DMS53 (cell line): ENCODE results near the gene PDE4D.

ENCODE experiments used
- DNase-seq: peaks from one replicate; lab custom pipeline; 2025; lab: John Stamatoyannopoulos, UW

Gene PDE4D

DNA sequence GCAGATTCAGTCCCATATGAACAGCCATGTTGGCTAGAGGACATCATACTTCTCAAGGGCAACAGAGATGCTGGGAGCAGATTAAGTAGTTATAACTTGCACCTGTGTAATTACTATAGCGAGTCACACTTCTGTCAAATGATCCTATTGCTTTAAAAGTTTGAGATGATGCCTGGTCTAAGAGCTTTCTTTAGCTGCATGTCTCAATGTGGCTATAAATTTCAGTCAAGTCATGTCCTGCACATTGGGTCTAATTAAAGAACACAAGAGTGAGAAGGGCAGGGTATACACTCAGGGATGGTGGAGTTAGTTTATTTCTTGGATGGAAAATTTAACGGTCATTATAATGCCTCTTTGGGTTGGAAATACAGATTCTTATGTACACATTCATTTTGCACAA, 753.4 kb downstream of the PDE4D start:
- no peak for DNase-seq

DNA sequence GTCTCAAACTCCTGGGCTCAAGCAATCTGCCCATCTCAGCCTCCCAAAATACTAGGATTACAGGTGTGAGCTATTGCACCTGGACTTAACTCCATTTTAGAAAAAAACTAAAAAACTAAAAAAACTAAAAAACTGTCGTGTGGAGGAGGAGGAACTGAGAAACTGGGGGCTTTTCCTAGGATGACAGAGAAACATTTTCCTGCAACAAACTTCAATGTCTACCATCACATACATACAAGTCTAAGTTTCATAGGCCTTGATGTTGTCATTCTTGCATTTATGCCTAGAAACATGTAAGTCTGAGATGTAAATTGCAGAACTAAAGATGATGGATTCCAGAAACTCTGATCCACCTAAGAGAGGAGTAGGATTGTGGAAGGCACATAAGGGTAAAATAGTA, 753.8 kb downstream of the PDE4D start:
- DNase-seq = no peak

GRCh38 chr5:59138509-59138908, 755.0 kb downstream of the PDE4D start:
- no peak for DNase-seq

GRCh38 chr5:59137846-59138245, 755.7 kb downstream of the PDE4D start:
- DNase-seq = no peak

DNA sequence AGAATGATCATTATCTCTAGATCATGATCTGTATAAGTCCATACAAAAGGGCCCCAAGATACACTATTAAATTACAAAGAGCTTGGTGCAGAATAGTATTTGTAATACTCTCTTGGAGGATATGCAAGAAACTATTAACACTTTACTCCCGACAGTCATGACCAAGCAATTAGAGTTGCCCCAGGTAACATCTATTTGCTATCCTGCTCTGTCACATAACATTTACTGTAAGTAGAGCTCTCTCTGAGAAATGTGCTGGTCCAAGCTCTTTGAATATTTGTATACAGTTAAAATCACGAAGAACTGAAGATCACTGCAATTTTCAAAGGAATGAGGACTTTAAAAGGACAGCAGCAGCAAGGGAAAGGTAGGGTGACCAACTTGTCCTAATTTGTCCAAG, 757.0 kb downstream of the PDE4D start:
- no peak for DNase-seq

DNA sequence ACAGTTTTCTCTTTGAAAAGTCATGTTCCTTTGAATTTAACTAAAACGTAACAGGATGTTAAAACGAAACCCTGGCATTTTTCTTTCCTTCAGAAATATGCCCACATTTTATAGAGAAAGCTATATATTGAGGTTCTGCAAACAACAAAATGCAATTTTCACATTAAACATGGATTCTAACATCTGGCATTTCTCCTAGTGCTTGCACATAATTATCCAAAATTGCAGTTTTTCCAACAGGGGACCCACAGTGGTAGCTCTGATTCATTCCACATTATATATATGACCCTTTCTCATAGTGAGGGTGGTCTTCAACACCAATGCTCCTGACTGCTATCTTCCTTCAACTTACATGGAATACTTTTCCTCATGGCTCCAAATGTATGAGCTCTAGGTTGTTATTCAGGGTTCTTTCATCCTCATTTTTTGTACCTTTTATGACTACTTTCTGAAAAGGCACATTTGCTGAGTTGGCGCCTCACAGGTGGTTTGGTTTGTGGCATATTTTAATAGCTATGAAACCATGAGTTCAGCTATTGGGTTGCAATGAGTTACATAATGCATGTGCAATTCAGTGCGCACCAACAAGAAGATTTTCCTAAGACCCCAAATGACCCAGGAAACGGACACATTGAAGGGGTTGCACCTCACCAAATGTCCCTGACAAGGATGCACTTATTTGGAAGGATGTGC, 758.9 kb downstream of the PDE4D start:
- DNase-seq = no peak

DNA sequence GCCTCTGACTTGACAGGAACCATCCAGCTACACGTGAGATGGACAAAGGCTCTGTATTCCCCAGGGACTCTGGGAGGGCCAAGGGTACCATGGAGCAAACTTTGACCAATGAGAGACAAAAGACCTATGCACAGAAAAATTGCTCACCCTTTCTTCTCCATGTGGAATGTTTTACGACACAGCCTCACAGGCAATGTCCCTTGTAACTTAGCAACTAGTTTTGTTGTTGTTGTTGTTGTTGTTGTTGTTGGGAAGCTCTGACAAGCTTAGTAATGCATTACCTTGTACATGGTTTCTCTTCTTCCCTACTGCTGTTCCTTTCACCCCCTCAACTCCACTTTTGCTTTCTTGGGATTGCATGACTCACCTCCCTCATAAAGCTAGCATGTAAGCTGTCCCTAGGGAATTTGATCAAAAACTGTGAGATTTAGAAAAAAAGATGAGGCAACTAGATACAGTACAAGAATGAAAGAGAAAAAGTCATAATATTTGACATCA, 759.7 kb downstream of the PDE4D start:
- DNase-seq = no peak

- no peak for DNase-seq
Measured at GRCh38 chr5:59132131-59132530, 761.4 kb downstream of the PDE4D start.

GRCh38 chr5:59130431-59130830, 763.1 kb downstream of the PDE4D start:
- DNase-seq = no peak

DNA sequence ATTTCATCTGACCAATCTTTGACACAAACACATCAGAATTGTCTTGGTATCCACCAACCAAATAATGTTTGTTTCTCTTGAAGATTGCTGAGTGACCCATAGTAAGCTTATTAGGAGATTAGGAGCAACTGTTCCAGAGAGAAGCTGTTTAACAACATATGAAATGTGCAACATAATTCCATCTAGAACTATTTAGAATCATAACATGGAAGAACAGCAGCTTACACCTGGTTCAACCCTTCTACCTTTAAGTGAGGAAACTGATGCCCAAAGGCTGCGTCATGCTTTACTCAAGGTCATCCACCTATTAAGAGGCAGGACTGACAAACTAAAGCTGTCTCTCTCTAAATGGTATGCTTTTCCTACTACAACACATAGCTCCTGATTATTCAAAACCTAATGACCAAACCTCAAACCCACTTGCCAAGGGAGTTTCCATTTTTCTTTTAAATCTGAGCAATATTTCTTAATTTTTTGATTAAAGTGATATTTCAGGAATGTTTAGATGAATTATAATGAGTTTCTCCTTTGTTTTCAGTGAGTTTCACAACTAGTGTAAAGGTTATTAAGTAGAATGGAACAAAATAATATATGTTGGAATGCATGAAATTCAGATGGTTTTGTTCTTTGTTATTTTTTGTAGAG, 764.8 kb downstream of the PDE4D start:
- peak; percentile 6 for DNase-seq

- peak; percentile 80 for DNase-seq
Measured at GRCh38 chr5:59126708-59127573, 766.6 kb downstream of the PDE4D start.

- DNase-seq = peak; percentile 43
Measured at GRCh38 chr5:59126016-59126707, 767.4 kb downstream of the PDE4D start.

DNA sequence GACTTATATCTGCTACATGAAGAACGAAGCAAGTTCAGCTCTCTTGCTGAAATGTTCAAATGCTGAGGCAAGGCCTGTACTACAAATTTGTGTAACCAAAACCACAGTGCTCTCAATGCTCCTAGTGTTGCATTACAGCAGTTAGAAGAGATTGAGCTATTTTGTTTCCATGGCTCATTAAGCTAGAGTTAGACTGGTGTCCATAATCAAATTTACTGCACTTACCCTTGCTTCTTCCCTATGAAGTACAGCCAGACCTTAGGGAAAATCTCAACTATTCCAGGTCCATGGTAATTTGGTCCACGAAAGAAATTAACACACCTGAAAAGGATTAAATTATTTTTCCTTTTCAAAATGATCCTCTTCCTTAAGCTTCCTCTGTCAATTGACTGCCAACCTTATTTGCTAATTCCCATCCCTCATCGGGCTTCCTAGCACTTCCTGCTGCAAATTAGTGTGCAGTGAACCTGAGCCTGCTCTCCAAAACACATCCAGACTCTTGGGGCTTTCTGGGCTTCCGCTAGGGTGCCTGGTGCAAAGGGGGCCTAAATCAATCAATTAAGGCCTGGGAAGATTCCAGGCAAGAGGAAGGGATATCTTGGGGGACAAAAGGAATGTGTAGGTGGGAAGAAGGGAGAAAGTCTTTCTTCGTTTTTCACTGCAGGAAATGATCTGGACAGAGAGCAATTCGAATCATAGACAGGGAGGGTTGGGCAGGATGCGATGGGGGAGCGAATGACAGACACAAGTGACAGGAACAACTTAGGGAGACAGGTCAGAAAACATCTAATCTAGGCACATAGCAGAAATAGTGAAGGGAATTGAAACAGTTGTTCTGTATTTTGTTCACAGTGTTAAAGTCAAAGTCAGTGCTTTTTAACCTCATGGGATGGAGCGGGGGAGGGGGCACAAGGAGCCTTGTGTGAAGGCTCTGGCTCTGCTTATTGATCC, 768.2 kb downstream of the PDE4D start:
- DNase-seq = peak; percentile 50

- peak; percentile 12 for DNase-seq
Measured at GRCh38 chr5:59123595-59124561, 769.6 kb downstream of the PDE4D start.

DNA sequence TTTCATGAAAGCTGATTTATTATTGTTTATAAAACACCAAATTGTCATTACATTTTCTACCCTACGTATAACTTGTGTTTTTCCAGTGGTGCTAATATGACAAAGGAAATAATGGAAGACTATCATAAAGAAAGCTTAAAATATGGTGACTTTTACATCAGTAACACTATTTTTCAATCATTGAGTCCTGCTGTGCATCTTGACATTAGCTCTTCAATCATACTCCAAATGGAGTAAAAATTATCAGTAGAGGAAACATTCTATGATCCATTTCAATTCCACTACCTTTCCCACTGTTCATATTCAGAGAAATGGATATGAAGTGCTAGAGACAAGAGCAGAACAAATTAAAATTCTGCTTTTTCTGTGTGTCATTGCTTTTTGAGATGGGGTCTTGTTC, 774.0 kb downstream of the PDE4D start:
- DNase-seq = no peak

- peak; percentile 12 for DNase-seq
Measured at GRCh38 chr5:59117320-59117719, 776.2 kb downstream of the PDE4D start.

DNA sequence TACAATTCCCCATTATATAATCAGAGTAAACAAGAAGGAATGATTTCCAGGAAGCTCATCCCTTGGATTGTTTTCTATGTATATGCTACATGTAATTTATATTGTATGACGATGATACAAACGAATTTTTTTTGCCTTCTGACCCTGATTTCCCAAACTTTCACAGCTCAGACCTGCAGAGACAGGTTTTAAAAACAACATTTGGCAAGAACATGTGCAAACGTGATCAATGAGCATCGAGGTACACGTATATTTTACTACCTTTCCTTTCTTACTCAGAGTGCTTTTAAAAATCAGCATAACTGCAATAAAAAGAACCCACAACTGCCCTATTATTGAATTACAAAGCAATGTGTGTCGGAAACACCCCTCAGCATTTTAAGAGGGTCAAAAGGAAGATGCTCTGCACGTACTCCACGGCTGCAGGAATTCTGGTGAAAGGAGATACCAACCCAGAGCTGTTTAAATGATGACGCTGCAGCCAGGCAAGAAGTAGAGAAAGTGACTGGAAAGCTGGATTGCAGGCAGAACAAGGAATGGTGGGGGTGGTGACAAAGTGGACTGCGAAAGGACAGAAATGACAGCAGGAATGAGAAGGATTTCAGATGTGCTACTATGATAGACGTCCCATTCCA, 777.2 kb downstream of the PDE4D start:
- DNase-seq = no peak

- DNase-seq = no peak
Measured at GRCh38 chr5:59115345-59115744, 778.2 kb downstream of the PDE4D start.

- no peak for DNase-seq
Measured at GRCh38 chr5:59109383-59109782, 784.1 kb downstream of the PDE4D start.
